K562 (cell line): ENCODE measurements around the gene PKIB. TPM values are rescaled to one million over a fixed set of nuclear protein-coding genes. Genes with fewer than 3 reads are reported as not detected.

Source experiments
- ETS2 ChIP-seq: IDR thresholded peaks from 2 replicates; pipeline ENCODE4 v1.6.1; 2016; ENCODE audit warnings: borderline replicate concordance, missing genetic modification characterization, mild to moderate bottlenecking, moderate library complexity, missing compliant biosample characterization; ENCODE audit not compliant: poor library complexity, severe bottlenecking
- ETV1 ChIP-seq: fragments of 450-650 bp; conservative IDR thresholded peaks from 2 replicates; pipeline ENCODE4 v1.6.1; 2016; ENCODE audit warnings: missing genetic modification characterization, control low read depth, low read depth, missing compliant biosample characterization
- GABPA ChIP-seq: fragments of 200-800 bp; sonication (Bioruptor generic); conservative IDR thresholded peaks from 2 replicates; pipeline ENCODE4 v1.6.1; 2016; ENCODE audit warnings: low read depth, missing genetic modification characterization, missing compliant biosample characterization
- MAFF ChIP-seq: IDR thresholded peaks from 2 replicates; pipeline ENCODE4 v1.6.1; 2012; ENCODE audit warnings: low read length, improper control_type of control experiment
- MYC ChIP-seq, 2 experiments: fragments of 250-450 bp in 1 of 2; sonication (Bioruptor Pico) in 1 of 2; IDR thresholded peaks; 2 replicates each; pipeline versions ENCODE4 v1.5.1 to v1.6.1; 2012 to 2021; ENCODE audit warnings: low read depth in 2 of 2, borderline replicate concordance in 1 of 2, improper control_type of control experiment in 1 of 2, low read length in 1 of 2, mild to moderate bottlenecking in 1 of 2, moderate library complexity in 1 of 2
- NCOA4 ChIP-seq: fragments of 450-650 bp; IDR thresholded peaks from 2 replicates; pipeline ENCODE4 v1.6.1; 2018; ENCODE audit warnings: mild to moderate bottlenecking; ENCODE audit not compliant: partially characterized antibody
- PHF20 ChIP-seq: fragments of 450-650 bp; IDR thresholded peaks from 2 replicates; pipeline ENCODE4 v1.6.1; 2018; ENCODE audit not compliant: partially characterized antibody
- ZNF79 ChIP-seq: fragments of 250-450 bp; sonication (Bioruptor Pico); IDR thresholded peaks from 2 replicates; pipeline ENCODE4 v1.4.0; 2020; ENCODE audit warnings: low read depth, mild to moderate bottlenecking, moderate library complexity
- polyA plus RNA-seq, 8 experiments: library from polyadenylated mRNA; depleted of rRNA in 4 of 8; stranded (reverse) in 5 of 8; unstranded in 3 of 8; fragments of >200 nt; fragmentation: Nextera tagmentation in 2 of 8; fragmentation: Illumina TruSeq in 1 of 8; extraction: Ambion mirVana in 2 of 8; extraction: Trizol in 1 of 8; gene quantifications; 2 replicates each; pipeline versions ENCODE4 v1.2.1 to v1.2.3, GENCODE V29; 2011 to 2014; ENCODE audit warnings: inconsistent platforms in 1 of 8, missing spikeins in 1 of 8
- total RNA-seq, 7 experiments: library from RNA; depleted of rRNA in 6 of 7; stranded (reverse); fragments of >200 nt in 6 of 7; fragmentation: Illumina TruSeq in 2 of 7; extraction: Trizol in 2 of 7; gene quantifications; 2 replicates each; pipeline versions ENCODE4 v1.2.1 to v1.2.3, GENCODE V29; 2011 to 2021; ENCODE audit warnings: low replicate concordance in 1 of 7
- TF ChIP-seq, protein P1 (sequence below): fragments of 450-650 bp; IDR thresholded peaks from 2 replicates; pipeline ENCODE4 v1.6.1; 2018; ENCODE audit not compliant: partially characterized antibody
- TF ChIP-seq, protein P2 (sequence below): sonication (generic); formaldehyde crosslinking; IDR thresholded peaks from 2 replicates; pipeline ENCODE4 v1.8.0; 2022; ENCODE audit warnings: mild to moderate bottlenecking, low read depth, missing genetic modification reagents

The PKIB gene
- total and polyA plus RNA-seq, 9 of the 15 experiments (the other 6 are each of a cell fraction or from before 2014, with no cell fraction given) = 14.8 to 37.5 (median 27.4) TPM

DNA sequence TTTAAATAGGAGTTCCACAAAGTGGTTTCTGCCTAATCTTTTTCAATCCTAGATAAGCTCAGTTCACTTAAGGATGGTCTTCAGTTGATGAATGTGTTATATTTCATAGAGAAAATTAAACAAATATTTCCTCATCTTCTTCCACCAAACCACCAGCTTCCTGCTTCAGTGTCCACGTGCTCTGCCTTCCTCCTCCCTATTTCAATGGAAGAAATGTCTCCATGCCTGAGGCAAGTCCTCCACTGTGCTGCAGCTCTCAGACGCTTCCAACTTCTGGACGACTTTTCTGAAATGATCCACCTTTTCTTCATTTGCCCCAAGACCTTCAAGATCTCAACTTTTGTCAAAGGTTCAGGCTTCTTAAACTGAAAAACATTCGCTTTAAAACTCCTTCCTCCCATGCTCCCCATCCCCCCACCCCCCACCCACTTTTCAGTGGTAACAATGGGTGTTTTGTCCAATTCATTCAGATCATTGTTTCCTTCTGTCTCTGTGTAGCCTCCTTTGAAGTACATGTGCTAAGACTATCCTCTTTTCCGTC lies 144.1 kb downstream of the PKIB start (continued):
- TF ChIP-seq, protein P1, sequence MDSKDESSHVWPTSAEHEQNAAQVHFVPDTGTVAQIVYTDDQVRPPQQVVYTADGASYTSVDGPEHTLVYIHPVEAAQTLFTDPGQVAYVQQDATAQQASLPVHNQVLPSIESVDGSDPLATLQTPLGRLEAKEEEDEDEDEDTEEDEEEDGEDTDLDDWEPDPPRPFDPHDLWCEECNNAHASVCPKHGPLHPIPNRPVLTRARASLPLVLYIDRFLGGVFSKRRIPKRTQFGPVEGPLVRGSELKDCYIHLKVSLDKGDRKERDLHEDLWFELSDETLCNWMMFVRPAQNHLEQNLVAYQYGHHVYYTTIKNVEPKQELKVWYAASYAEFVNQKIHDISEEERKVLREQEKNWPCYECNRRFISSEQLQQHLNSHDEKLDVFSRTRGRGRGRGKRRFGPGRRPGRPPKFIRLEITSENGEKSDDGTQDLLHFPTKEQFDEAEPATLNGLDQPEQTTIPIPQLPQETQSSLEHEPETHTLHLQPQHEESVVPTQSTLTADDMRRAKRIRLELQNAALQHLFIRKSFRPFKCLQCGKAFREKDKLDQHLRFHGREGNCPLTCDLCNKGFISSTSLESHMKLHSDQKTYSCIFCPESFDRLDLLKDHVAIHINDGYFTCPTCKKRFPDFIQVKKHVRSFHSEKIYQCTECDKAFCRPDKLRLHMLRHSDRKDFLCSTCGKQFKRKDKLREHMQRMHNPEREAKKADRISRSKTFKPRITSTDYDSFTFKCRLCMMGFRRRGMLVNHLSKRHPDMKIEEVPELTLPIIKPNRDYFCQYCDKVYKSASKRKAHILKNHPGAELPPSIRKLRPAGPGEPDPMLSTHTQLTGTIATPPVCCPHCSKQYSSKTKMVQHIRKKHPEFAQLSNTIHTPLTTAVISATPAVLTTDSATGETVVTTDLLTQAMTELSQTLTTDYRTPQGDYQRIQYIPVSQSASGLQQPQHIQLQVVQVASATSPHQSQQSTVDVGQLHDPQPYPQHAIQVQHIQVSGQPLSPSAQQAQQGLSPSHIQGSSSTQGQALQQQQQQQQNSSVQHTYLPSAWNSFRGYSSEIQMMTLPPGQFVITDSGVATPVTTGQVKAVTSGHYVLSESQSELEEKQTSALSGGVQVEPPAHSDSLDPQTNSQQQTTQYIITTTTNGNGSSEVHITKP = no peak
- TF ChIP-seq GABPA (tag) (no peak), NCOA4 (no peak), MYC (IDR thresholded peaks at IDR 0.05; ENCODE audit: low read depth, low read length) (no peak), MYC (CRISPR knock-in tag; IDR thresholded peaks at IDR 0.05; ENCODE audit: borderline replicate concordance, low read depth) (no peak), ZNF79 (CRISPR knock-in tag) (no peak), ETV1 (tag) (no peak), MAFF (no peak), PHF20 (no peak), ETS2 (tag) (no peak)
- TF ChIP-seq, protein P2, sequence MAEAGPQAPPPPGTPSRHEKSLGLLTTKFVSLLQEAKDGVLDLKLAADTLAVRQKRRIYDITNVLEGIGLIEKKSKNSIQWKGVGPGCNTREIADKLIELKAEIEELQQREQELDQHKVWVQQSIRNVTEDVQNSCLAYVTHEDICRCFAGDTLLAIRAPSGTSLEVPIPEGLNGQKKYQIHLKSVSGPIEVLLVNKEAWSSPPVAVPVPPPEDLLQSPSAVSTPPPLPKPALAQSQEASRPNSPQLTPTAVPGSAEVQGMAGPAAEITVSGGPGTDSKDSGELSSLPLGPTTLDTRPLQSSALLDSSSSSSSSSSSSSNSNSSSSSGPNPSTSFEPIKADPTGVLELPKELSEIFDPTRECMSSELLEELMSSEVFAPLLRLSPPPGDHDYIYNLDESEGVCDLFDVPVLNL = no peak
- TF ChIP-seq, all 486 proteins: peak for 0
